Measurements from ENCODE around the gene C10orf105.

DNA sequence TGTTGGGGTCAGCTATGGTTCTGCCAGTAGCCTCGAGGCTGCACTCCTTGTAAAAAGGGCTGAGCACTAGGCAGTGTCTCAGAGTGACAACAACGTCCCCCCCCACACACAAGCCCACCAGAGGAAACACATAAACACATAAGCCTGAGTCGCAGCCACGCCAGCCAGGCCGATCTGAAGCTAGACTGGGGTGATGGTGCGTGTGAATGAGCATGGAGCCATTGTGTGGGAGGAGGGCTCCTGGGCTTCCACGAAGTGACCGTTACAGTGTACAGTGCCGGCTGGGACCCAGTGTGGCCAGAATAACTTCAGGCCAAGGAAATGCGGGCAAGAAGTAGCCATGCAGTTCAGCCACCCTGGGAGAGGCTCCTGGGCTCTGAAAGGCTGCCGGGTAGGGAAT, 3.7 kb upstream of the C10orf105 start:
- TF ChIP-seq, protein P1, sequence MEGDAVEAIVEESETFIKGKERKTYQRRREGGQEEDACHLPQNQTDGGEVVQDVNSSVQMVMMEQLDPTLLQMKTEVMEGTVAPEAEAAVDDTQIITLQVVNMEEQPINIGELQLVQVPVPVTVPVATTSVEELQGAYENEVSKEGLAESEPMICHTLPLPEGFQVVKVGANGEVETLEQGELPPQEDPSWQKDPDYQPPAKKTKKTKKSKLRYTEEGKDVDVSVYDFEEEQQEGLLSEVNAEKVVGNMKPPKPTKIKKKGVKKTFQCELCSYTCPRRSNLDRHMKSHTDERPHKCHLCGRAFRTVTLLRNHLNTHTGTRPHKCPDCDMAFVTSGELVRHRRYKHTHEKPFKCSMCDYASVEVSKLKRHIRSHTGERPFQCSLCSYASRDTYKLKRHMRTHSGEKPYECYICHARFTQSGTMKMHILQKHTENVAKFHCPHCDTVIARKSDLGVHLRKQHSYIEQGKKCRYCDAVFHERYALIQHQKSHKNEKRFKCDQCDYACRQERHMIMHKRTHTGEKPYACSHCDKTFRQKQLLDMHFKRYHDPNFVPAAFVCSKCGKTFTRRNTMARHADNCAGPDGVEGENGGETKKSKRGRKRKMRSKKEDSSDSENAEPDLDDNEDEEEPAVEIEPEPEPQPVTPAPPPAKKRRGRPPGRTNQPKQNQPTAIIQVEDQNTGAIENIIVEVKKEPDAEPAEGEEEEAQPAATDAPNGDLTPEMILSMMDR (IDR thresholded peaks at IDR 0.05): no peak
- TF ChIP-seq POLR2A (IDR thresholded peaks at IDR 0.05) (no peak), EP300 (IDR thresholded peaks at IDR 0.05) (no peak)
